Calu3 (cell line): ENCODE data around the gene TNP1. TPM values are rescaled to one million over a fixed set of nuclear protein-coding genes. Genes with fewer than 3 reads are reported as not detected.

Experiments used
- BruUV-seq: library from RNA; stranded (reverse); fragments of 400-500 nt; replicated peaks from 2 replicates; lab custom pipeline; 2021; lab: Mats Ljungman, UMichigan
- CTCF ChIA-PET: fragments of 300-600 bp; sonication (Branson Sonifier 250); formaldehyde crosslinking; loops from one replicate; lab custom pipeline; 2022; ENCODE audit warnings: antibody characterized with exemption; lab: Charles Lee
- DNase-seq: peaks from one replicate; pipeline ENCODE4 v3.0.0; 2022
- H3K27ac Mint-ChIP-seq: one replicate; pipeline ENCODE4 v1.8.0; 2022; ENCODE audit warnings: mixed read lengths; ENCODE audit not compliant: unreplicated experiment
- H3K27me3 Mint-ChIP-seq: one replicate; pipeline ENCODE4 v1.8.0; 2022; ENCODE audit warnings: mixed read lengths; ENCODE audit not compliant: unreplicated experiment
- H3K36me3 Mint-ChIP-seq: one replicate; pipeline ENCODE4 v1.8.0; 2022; ENCODE audit warnings: mild to moderate bottlenecking, moderate library complexity, mixed read lengths; ENCODE audit not compliant: insufficient read depth, unreplicated experiment
- H3K4me1 Mint-ChIP-seq: one replicate; pipeline ENCODE4 v1.8.0; 2022; ENCODE audit warnings: mild to moderate bottlenecking, low read depth, mixed read lengths; ENCODE audit not compliant: unreplicated experiment
- H3K4me3 Mint-ChIP-seq: one replicate; pipeline ENCODE4 v1.8.0; 2022; ENCODE audit warnings: mild to moderate bottlenecking, low read depth, moderate library complexity, mixed read lengths; ENCODE audit not compliant: unreplicated experiment
- H3K9me3 Mint-ChIP-seq: one replicate; pipeline ENCODE4 v1.8.0; 2022; ENCODE audit warnings: low read depth, mixed read lengths; ENCODE audit not compliant: unreplicated experiment
- CTCF ChIP-seq: fragments of 200-600 bp; IDR thresholded peaks from one replicate; pipeline ENCODE4 v1.8.0; 2022; ENCODE audit warnings: antibody characterized with exemption; ENCODE audit not compliant: unreplicated experiment
- intact Hi-C: fragments of 100-400 bp; cut with micrococcal nuclease; formaldehyde crosslinking; loops from one replicate; pipeline ENCODE4 v1.10.0; 2022; ENCODE audit not compliant: unreplicated experiment
- total RNA-seq: library from RNA; stranded (reverse); gene quantifications from 2 replicates; pipeline ENCODE4 v1.2.3, GENCODE V29; 2022

TNP1 gene
- total RNA-seq, 1 experiment from 2014 or later, result not detected

GRCh38 chr2:216881411-216881810 is 21.5 kb upstream of the TNP1 start:
- CTCF ChIA-PET, result no interaction called here
- no peak overlapping the region for H3K27ac Mint-ChIP-seq
- H3K4me3 Mint-ChIP-seq, result no peak overlapping the region
- DNase-seq, result no peak
- no TSS peak for BruUV-seq
- H3K9me3 Mint-ChIP-seq, result peaks cover 3% of the 10 kb centered on the region
- no peaks in the 10 kb centered on the region for H3K27me3 Mint-ChIP-seq
- no peaks in the 10 kb centered on the region for H3K4me1 Mint-ChIP-seq
- intact Hi-C loops, result no loop called here
- TF ChIP-seq CTCF, result no peak
- no peaks in the 10 kb centered on the region for H3K36me3 Mint-ChIP-seq

GRCh38 chr2:216880509-216881184 is 20.8 kb upstream of the TNP1 start:
- intact Hi-C loops, result no loop called here
- Mint-ChIP-seq H3K9me3 (peaks cover 3% of the 10 kb centered on the region), H3K27ac (no peak overlapping the region), H3K36me3 (no peaks in the 10 kb centered on the region), H3K4me1 (no peaks in the 10 kb centered on the region), H3K4me3 (no peak overlapping the region), H3K27me3 (no peaks in the 10 kb centered on the region)
- TF ChIP-seq CTCF, result no peak
- CTCF ChIA-PET, result no interaction called here
- no peak for DNase-seq
- BruUV-seq, result no TSS peak

- DNase-seq, result no peak
- TF ChIP-seq CTCF, result no peak
- no TSS peak for BruUV-seq
- H3K36me3 Mint-ChIP-seq, result no peaks in the 10 kb centered on the region
- peaks cover 3% of the 10 kb centered on the region for H3K9me3 Mint-ChIP-seq
- no peak overlapping the region for H3K27ac Mint-ChIP-seq
- H3K27me3 Mint-ChIP-seq, result no peaks in the 10 kb centered on the region
- no peaks in the 10 kb centered on the region for H3K4me1 Mint-ChIP-seq
- H3K4me3 Mint-ChIP-seq, result no peak overlapping the region
- intact Hi-C loops, result no loop called here
- CTCF ChIA-PET, result no interaction called here
Measured at GRCh38 chr2:216879727-216880508, 20.1 kb upstream of the TNP1 start.

GRCh38 chr2:216878072-216878471 is 18.2 kb upstream of the TNP1 start:
- no peaks in the 10 kb centered on the region for H3K36me3 Mint-ChIP-seq
- H3K4me1 Mint-ChIP-seq, result no peaks in the 10 kb centered on the region
- no peak overlapping the region for H3K27ac Mint-ChIP-seq
- CTCF ChIA-PET, result no interaction called here
- BruUV-seq, result no TSS peak
- intact Hi-C loops, result no loop called here
- DNase-seq, result no peak
- no peaks in the 10 kb centered on the region for H3K9me3 Mint-ChIP-seq
- no peak overlapping the region for H3K4me3 Mint-ChIP-seq
- no peaks in the 10 kb centered on the region for H3K27me3 Mint-ChIP-seq
- TF ChIP-seq CTCF, result no peak
